ENCODE results near the gene LENG8.

DNA sequence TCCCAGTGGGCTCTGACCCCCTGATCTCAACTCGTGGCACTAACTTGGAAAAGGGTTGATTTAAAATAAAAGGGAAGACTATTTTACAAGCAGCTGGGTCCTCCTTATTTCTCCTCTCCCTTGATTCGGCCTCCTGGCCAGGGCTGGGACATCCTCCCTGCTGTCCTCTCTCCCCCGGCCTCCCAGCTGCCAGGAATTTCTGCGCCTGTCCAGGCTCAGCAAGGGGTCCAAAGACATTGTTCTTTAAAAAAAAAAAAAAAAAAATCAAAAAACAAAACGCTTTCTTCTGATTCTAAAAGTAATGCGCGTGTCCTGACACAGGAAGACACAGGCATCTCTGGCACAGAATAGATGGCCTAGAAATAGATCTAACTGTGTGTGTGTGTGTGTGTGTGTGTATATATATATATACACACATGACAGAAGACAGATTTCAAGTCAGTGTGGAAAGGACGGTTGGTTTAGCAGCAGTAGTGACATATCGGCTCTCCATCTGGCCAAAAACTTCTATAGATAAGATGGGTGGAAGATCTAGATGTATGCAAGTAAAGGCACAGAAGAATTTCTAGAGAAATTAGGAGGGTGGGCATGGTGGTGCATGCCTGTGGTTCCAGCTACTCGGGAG is 12.3 kb upstream of the LENG8 start:
- TF ChIP-seq, protein P1, sequence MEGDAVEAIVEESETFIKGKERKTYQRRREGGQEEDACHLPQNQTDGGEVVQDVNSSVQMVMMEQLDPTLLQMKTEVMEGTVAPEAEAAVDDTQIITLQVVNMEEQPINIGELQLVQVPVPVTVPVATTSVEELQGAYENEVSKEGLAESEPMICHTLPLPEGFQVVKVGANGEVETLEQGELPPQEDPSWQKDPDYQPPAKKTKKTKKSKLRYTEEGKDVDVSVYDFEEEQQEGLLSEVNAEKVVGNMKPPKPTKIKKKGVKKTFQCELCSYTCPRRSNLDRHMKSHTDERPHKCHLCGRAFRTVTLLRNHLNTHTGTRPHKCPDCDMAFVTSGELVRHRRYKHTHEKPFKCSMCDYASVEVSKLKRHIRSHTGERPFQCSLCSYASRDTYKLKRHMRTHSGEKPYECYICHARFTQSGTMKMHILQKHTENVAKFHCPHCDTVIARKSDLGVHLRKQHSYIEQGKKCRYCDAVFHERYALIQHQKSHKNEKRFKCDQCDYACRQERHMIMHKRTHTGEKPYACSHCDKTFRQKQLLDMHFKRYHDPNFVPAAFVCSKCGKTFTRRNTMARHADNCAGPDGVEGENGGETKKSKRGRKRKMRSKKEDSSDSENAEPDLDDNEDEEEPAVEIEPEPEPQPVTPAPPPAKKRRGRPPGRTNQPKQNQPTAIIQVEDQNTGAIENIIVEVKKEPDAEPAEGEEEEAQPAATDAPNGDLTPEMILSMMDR (IDR thresholded peaks at IDR 0.05 in 4 of 5, conservative IDR thresholded peaks at IDR 0.05 in 1 of 5), result no peak
- no peak for TF ChIP-seq POLR2A (IDR thresholded peaks at IDR 0.05)

Measured in gastrocnemius medialis (tissue), 4 donors.